Natural killer cell (primary cell): Measurements from ENCODE around the gene WIZ. TPM values are rescaled to one million over a fixed set of nuclear protein-coding genes. Genes with fewer than 3 reads are reported as not detected.

Source experiments
- ATAC-seq, 3 donors: fragments of 150-1000 bp in 2 of 3; fragments of 200-7000 bp in 1 of 3; cut with Tn5 transposase; 1 replicate in 1 of 3; 2 replicates in 2 of 3; pipeline ENCODE4 v1.10.0; 2021; ENCODE audit warnings: mild to moderate bottlenecking in 2 of 3, moderate library complexity in 2 of 3
- DNase-seq, 2 donors: peaks; one replicate each; pipeline versions ENCODE4 v3.0.0 to v3.0.0-alpha.2; 2013 to 2021; ENCODE audit warnings: mixed read lengths in 1 of 2
- H3K27ac ChIP-seq: one replicate; pipeline ENCODE4 v1.5.1; 2013; ENCODE audit warnings: mild to moderate bottlenecking, low read length
- H3K27me3 ChIP-seq: one replicate; pipeline ENCODE4 v1.6.1; 2013; ENCODE audit warnings: low read length; ENCODE audit not compliant: control insufficient read depth, insufficient read depth
- H3K36me3 ChIP-seq: one replicate; pipeline ENCODE4 v1.6.1; 2013; ENCODE audit warnings: low read length; ENCODE audit not compliant: control insufficient read depth, insufficient read depth
- H3K4me1 ChIP-seq: one replicate; pipeline ENCODE4 v1.6.1; 2013; ENCODE audit warnings: low read length; ENCODE audit not compliant: control insufficient read depth, insufficient read depth
- H3K4me3 ChIP-seq: one replicate; pipeline ENCODE4 v1.5.1; 2013; ENCODE audit warnings: low read length
- H3K9me3 ChIP-seq: one replicate; pipeline ENCODE4 v1.6.1; 2013; ENCODE audit warnings: low read length; ENCODE audit not compliant: control insufficient read depth, insufficient read depth
- H3K27ac Mint-ChIP-seq, 2 donors: one replicate each; pipeline ENCODE4 v1.8.0; 2022; ENCODE audit warnings: mild to moderate bottlenecking in 2 of 2, mixed read lengths in 2 of 2, moderate library complexity in 1 of 2
- H3K27me3 Mint-ChIP-seq, 2 donors: one replicate each; pipeline ENCODE4 v1.8.0; 2022; ENCODE audit warnings: low read depth in 2 of 2, mixed read lengths in 2 of 2
- H3K36me3 Mint-ChIP-seq: one replicate; pipeline ENCODE4 v1.8.0; 2022; ENCODE audit warnings: mixed read lengths
- H3K4me1 Mint-ChIP-seq, 2 donors: one replicate each; pipeline ENCODE4 v1.8.0; 2022; ENCODE audit warnings: mixed read lengths in 2 of 2
- H3K4me3 Mint-ChIP-seq: one replicate; pipeline ENCODE4 v1.8.0; 2022; ENCODE audit warnings: mild to moderate bottlenecking, moderate library complexity, mixed read lengths
- H3K9me3 Mint-ChIP-seq, 2 donors: one replicate each; pipeline ENCODE4 v1.8.0; 2022; ENCODE audit warnings: mixed read lengths in 2 of 2
- CTCF ChIP-seq: fragments of 200-600 bp; IDR thresholded peaks from one replicate; pipeline ENCODE4 v1.8.0; 2022; ENCODE audit warnings: antibody characterized with exemption
- WGBS: methylation state at CpG from one replicate; pipeline ENCODE4 v1.1.7; 2013; ENCODE audit warnings: missing lambda C conversion rate; ENCODE audit not compliant: insufficient coverage; 5-methylcytosine and 5-hydroxymethylcytosine counted together
- intact Hi-C: fragments of 100-400 bp; cut with micrococcal nuclease; formaldehyde crosslinking; loops from one replicate; pipeline ENCODE4 v1.14.2; 2022
- total RNA-seq, 4 donors: library from RNA; stranded (reverse); fragments of 120-200 nt in 1 of 4; gene quantifications; one replicate each; pipeline versions ENCODE4 v1.2.3 to v1.2.4, GENCODE V29; 2013 to 2022

The WIZ gene
- total RNA-seq, 3 donors from 2014 or later (not counting 1 experiment from before 2014, with no cell fraction given), result 24.3 to 29.3 (median 24.4) TPM

GRCh38 chr19:15424121-15424520 lies 25.6 kb downstream of the WIZ start:
- WGBS, result 98% methylated on average over 13 of the region's 13 CpGs
- Mint-ChIP-seq H3K27ac (no peak overlapping the region), H3K4me1 (peaks cover 7 to 8% of the 10 kb centered on the region in 2 donors), H3K36me3 (no peaks in the 10 kb centered on the region), H3K9me3 (no peaks in the 10 kb centered on the region), H3K27me3 (no peaks in the 10 kb centered on the region), H3K4me3 (no peak overlapping the region)
- Histone ChIP-seq H3K27me3 (no peaks in the 10 kb centered on the region), H3K4me3 (no peak overlapping the region), H3K4me1 (peaks cover 6% of the 10 kb centered on the region), H3K27ac (no peak overlapping the region), H3K36me3 (peaks cover 43% of the 10 kb centered on the region), H3K9me3 (no peaks in the 10 kb centered on the region)
- TF ChIP-seq CTCF, result no peak
- no peak for ATAC-seq
- intact Hi-C loops, result no loop called here
- DNase-seq, result no peak

- H3K27me3 ChIP-seq, result no peaks in the 10 kb centered on the region
- H3K9me3 ChIP-seq, result no peaks in the 10 kb centered on the region
- peaks cover 10% of the 10 kb centered on the region for H3K4me1 ChIP-seq
- Mint-ChIP-seq H3K27ac (no peak overlapping the region), H3K4me3 (no peak overlapping the region), H3K36me3 (no peaks in the 10 kb centered on the region), H3K9me3 (no peaks in the 10 kb centered on the region), H3K27me3 (no peaks in the 10 kb centered on the region), H3K4me1 (peaks cover 13 to 18% of the 10 kb centered on the region in 2 donors)
- ATAC-seq (no peak), DNase-seq (no peak)
- intact Hi-C loops, result no loop called here
- H3K36me3 ChIP-seq, result peaks cover 42% of the 10 kb centered on the region
- WGBS, result over 99% methylated on average over 6 of the region's 6 CpGs
- H3K27ac ChIP-seq, result no peak overlapping the region
- no peak for TF ChIP-seq CTCF
- H3K4me3 ChIP-seq, result no peak overlapping the region
These were observed 26.6 kb downstream of the WIZ start for GRCh38 chr19:15423130-15423529.

DNA sequence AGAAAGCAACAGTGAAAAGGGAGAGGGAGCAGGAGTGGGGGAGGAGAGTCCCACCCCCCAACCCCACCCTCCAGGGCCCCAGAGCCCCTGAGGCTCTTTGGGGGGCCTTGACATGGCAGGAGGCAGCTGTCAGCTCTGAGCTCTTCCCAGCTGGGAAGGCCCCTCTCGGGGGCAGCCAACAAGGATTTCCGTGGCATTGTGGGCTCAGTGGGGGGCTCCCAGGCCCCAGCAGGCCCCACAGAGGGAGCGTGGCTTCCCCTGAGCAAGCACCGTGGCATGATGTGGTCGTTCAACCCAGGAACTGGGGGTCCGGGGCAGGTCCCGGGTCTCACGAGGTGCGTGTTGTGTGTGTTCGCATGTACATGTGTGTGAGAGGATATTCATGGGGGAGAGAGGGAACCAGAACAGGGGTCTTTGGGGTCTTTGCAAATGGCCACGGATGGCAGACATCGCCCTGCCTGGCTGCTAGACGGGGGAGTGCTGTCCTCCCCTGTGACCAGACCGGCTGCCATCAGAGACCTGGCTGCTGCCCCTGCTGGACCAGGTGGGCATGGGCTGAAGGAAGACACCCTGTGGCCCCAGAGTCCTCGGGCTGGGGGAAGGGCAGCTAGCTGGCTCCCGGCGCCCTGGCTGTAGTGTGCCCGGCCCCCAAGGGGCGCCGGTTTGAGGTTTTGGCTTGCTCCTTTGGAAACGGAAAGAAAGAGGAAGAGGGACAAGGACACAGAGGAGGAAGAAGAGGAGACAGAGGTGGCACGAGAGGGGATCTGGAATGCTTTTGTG lies 27.3 kb downstream of the WIZ start:
- Mint-ChIP-seq H3K9me3 (no peaks in the 10 kb centered on the region), H3K4me1 (peaks cover 20 to 25% of the 10 kb centered on the region in 2 donors), H3K36me3 (no peaks in the 10 kb centered on the region), H3K4me3 (no peak overlapping the region), H3K27ac (no peak overlapping the region), H3K27me3 (no peaks in the 10 kb centered on the region)
- H3K4me1 ChIP-seq, result peaks cover 16% of the 10 kb centered on the region
- no peaks in the 10 kb centered on the region for H3K27me3 ChIP-seq
- H3K27ac ChIP-seq, result no peak overlapping the region
- peaks cover 38% of the 10 kb centered on the region for H3K36me3 ChIP-seq
- DNase-seq (no peak), ATAC-seq (no peak)
- no peak for TF ChIP-seq CTCF
- H3K4me3 ChIP-seq, result no peak overlapping the region
- intact Hi-C loops, result no loop called here
- WGBS, result 91% methylated on average over 22 of the region's 22 CpGs
- no peaks in the 10 kb centered on the region for H3K9me3 ChIP-seq
